Measurements from ENCODE around the gene KRT78.
"Not testable (repeated sequence)": the region's sequence is repeated elsewhere in the genome, so short reads cannot be mapped to it uniquely, and the experiment has no call there.

KRT78 gene, protein sequence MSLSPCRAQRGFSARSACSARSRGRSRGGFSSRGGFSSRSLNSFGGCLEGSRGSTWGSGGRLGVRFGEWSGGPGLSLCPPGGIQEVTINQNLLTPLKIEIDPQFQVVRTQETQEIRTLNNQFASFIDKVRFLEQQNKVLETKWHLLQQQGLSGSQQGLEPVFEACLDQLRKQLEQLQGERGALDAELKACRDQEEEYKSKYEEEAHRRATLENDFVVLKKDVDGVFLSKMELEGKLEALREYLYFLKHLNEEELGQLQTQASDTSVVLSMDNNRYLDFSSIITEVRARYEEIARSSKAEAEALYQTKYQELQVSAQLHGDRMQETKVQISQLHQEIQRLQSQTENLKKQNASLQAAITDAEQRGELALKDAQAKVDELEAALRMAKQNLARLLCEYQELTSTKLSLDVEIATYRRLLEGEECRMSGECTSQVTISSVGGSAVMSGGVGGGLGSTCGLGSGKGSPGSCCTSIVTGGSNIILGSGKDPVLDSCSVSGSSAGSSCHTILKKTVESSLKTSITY

DNA sequence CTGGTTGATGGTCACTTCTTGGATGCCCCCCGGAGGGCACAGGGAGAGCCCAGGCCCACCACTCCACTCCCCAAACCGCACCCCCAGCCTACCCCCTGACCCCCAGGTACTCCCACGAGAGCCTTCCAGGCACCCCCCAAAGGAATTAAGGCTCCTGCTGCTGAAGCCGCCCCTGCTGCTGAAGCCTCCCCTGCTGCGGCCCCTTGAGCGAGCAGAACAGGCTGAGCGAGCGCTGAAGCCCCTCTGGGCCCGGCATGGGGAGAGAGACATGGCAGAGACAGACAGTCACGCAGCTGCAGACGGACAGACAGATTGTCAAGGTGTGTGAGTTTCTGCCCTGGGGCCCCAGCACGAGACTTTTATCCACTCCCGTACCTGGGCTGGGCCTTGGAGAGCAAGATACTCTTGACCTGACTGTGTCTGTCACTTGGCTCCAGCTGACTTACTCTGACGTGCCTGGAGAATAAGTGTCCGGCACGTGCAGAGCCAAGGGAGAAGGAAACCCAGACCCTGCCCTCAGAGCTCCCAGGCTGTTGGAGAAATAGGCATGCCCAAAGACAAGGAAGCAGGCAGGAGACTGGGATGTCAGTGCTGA, at the start of gene KRT78:
TSS of gene KRT78 (minus strand) at position 334 of the 595 bp plus-strand sequence. CDS start at position 270, 64 bp downstream.
- no peak for DNase-seq (ENCODE audit: low read depth)

DNA sequence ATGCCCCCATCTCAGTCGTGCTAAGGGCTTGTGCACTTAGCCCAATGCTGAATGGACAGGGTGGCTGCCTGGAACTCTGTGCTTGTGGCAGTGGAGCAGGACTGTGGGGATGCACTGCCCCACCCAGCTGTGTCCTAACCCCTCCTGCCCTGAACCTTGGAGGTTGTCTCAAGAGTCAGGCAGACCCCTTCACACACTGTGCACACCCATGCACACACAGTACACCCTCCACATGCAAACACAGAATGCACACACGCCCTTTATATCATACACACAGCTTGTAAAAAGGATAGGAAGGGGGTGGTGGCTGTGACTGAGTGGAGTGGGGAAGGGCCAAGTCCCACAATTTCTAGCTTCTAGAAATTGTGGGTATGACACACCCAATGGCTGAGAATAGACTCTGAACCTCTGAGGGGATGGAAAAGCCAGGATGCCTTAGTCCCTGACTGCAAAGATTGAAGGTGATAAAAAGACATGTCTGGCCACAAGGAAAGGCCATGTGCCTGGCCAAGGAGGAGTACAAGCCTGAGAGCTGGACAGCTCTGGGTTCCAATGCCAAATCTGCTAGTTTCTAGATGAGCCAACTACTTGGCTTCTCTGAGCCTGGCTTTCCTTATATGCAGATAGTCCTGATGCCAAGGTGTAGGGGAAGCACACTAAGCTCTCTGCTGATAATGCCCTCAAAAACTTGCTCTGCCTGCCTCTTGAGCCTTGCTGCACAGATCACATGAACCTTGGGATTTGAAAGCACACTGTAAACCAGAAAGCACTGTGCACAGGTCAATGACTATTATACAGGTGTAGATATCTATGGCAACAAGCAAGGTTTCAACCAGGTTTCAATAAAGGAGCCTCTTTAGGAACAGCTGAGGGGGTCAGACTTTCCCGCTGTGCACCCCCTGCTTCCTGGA, 47.7 kb upstream of the KRT78 start:
- no peak for DNase-seq (ENCODE audit: low read depth)

DNA sequence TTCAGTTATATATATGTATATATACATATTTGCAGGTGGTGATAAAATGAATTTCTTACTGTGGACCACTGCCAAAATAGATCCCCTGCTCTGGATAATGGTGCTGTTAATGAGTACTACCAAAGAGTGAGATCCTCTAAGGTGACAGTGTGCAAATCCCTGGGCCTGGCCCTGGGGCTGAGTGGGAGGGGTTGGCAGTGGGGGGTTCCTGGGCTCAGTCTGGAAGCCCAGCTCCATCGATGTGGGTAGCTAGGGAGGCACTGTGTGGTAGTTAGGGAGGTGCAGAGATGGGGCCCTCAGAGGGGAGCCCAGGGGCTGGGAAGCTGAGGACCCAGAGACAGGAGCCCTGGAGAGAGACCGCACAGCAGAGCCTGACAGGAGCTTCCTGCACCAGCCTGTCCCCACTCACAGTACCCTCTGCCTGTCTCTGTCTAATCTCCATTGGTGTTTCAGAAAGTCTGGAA, 47.0 kb upstream of the KRT78 start:
- no peak for DNase-seq (ENCODE audit: low read depth)

DNA sequence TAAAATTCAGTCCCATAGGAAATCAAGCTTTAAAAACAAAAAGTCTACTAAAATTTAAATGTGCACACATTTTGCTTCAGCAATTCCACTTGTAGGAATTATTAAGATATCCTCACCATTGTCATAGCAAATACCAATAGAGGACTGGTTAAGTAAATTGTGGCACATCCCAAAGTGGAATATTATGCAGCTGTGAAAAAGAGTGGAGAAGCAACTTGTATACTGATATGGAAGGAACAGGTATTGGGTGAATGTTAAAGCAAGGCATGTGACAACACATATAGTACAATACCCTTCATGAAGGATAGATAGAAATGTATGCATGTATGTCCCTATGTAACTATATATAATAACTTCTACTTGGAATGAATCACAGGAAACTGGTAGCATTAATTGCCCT, 44.2 kb upstream of the KRT78 start:
- no peak for DNase-seq (ENCODE audit: low read depth)

DNA sequence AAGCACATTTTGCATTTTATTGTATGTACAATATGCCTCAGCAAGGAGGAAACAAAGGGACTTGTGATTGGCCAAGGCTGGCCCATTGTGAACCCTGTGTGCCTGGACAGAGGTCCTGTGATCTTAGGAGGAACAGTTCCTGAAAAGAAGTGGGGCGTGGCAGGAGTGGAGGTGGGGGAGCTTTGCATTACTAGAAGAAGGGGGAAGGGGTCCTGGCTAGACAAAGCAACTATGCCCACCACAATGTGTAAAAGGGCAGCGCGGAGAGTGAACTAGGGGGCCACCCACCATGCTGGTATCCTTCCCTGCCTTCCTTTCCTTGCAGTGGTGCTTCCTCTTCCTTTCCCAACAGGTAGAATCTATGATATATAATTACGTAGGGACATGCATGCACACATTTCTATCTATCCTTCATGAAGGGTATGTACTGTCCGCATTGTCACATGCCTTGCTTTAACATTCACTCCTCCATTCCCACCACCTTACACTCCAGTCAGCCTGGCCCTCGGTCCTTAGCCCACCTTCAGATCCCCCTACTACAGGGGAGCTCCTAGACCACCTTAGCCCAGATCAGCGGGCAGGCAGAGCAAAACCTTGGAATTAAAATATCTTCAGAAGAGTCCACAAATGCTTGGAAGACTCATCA, 43.5 kb upstream of the KRT78 start:
- no peak for DNase-seq (ENCODE audit: low read depth)

DNA sequence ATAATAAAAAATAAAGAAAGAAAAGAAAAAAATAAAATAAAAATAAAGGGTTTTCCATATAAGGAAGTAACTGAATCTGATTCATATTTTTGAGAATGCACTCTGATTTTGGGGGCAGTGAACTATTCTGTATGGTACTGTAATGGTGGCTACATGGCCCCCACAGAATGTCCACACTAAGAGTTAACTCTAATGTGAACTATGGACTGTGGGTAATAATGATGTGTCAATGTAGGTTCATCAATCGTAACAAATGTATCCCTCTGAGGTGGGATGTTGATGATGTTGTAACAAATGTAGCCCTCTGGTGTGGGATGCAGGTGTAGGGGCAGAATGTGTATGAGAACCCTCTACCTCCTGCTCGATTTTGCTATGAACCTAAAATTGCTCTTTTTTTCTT, 42.2 kb upstream of the KRT78 start:
- no peak for DNase-seq (ENCODE audit: low read depth)

DNA sequence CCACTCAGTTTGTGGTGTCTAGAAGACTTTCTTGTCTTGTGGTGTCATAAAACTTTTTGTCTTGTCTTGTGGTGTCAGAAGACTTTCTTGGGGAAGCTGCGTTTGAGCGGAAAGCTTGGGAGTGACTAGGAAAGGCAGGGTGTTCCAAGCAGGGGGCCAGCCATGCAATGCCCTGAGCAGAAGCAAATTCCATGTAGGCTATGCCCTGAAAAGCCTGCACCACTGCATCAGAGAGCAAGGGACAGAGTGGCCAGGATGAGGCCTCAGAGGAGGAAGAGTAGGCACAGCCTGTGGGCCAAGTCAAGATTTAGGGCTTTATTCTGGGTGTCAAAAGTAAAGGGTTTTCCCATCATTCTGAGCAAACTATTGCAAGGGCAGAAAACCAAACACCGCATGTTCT, 41.6 kb upstream of the KRT78 start:
- DNase-seq (ENCODE audit: low read depth), result no peak

DNA sequence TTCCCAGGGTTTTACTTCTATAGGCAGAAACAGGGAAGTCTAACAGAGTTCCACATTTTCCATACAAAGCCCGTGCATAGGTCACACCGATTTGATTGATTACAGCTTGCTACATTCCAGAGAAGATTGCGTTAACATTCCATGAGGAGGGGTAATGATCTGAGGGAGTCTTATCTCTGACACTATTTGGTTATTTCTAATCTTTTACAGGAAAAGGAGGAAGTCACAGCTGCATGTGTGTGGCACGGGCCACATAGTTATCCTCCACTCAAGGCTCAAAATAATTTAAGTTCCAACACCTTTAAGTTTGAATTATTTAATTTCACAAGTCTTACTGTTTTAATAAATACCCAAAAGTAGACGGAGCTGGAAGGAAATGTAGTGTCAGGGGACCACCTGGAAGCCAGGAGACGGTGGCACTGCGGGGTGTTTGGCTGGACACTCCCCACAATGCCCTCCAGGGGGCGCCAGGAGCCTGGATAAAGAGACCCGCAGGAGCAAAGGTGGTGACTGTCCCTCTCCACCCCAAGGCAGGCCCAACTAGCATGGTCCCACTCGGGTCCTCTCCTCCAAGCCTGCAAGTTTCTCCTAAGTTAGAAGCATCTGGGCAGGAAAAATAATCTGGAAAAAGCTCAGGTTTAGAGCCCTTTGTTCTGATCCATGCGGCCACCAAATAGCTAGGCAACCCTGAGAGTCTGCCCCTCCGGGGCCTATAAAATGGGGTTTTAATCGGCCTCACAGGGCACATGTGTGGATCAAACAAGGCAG, 35.9 kb upstream of the KRT78 start:
- peak; percentile 69 for DNase-seq (ENCODE audit: low read depth)

DNA sequence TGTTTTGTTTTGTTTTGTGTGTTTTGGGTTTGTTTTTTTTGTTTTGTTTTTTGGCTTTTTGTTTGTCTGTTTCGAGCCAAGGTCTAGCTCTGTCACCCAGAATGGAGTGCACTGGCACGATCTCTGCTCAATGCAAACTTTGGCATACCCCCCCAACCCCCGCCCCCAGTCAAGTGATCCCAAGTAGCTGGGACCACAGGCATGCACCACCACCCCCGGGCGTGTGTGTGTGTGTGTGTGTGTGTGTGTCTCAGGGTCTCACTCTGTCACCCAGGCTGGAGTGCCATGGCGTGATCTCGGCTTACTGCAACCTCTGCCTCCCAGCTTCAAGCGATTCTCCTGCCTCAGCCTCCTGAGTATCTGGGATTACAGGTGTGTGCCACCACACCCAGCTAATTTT, 31.7 kb upstream of the KRT78 start:
- not testable (repeated sequence) for DNase-seq (ENCODE audit: low read depth)

DNA sequence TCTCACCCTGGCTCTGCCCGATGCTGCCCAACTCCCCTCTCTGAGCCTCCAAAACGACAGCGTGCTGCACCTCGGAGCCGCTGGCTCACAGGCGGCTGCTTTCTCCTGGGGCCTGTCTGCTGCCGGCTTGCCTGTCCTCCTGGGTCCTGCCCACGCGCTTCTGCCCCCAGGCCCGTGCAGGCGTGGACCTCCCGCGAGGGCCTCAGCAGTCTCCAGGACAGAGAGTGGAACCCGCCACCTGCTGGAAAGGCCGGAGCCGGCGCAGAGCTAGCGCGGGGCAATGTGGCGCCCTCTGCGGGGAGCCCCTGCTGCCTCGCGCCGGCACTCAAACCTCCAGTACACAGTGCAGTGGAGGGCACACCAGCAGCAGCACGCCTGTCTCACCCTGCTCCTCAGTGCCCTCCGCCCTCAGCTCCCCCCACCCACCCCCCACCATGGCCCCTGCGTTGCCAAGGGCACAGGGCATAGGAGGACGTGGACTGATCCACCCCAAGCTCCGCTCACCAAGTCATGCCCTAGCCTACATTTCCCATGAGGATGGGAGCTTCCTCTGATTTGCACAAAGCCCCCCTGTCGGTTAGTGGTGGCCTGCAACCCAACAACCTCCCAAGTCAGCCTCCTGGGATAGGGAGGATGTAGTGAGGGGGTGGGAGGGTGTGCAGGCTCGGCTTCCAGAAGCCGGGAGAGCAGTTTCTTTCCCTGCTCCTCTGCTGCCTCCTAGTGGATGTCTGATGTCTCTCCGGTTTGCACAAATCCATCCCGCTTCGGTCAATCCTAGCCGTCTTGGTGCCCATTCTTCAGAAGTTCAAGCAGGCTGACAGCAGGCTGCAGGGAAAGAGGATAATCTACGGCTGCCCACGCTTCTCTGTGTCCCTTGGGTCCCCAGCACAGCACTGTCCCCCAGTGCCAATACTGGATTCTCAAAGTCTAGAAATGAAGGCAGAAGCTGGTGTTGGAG, 30.9 kb upstream of the KRT78 start:
- peak; percentile 40 for DNase-seq (ENCODE audit: low read depth)

DNA sequence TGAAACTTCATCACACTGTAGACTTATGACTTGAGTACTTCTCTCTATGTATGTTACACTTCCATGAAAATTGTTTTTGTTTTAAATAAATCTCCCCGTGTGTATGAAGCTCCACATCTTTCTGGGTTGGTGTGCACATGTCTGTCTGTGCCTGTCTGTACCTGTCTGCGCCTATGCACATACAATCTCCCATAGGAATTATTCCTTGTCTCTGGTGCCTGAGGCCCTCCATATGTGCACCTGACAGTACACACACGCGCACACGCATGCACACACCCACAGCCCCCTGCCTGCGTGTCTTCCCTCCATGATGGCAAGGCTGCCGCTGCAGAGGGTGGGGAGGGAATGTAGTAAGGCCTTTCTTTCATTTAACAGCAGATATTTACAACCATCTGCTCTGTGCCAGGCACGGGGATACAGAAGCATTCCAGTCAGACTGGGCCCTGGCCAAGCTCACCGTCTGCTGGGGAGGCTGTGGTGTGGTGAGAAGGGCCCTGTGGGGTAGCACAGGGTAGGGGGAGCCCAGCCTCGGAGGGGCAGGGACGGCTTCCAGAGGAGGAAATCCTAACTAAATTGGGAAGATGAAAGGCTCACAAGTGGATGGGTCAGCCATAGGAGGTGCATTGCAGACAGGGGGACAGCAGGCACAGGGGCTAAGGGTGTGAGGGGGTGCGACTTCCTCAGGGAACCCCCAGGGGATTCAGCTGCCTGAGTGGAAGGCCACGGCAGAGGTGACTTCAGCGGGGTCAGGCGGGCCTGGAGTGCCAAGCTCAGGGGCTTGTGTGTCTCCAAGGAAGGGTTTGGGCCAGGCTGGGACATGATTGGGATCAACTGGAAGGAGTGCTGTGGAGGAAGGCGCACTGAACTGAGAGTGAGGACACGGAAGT, 30.0 kb upstream of the KRT78 start:
- no peak for DNase-seq (ENCODE audit: low read depth)

DNA sequence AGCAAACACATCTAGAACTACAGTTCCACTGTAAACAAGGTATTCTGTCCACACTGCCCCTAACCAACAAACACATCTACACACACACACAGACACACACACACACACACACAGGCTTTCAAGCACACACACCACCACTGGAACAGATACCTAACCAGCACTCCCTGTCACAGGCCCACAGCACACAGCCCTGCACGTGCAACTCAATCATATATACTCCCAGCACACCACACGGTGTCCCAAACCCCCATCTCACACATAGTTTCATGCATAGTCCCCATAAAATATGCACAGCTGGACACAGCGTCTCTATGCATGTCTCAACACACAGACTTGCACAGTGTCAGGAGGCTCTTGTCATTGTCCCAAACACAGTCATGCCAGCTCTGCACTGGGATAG, 28.4 kb upstream of the KRT78 start:
- no peak for DNase-seq (ENCODE audit: low read depth)

DNA sequence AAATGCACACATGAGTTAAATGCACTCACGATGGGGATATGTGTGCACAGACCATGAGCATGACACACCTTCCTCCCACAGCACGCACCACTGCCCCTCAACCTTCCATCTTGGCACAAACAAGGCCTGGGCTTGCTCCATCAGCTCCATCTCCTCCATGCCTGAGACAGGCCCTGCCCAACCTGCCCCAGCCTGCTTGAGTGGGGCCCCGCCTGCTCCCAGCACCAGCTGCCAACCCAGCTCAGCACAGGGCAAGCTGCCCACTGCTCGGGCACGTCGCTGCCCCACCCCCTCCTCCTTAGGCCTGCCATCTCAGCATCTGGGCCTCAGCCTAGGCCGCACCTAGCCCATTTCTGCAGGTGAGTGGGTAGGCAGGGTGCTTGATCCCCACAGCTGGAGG, 27.6 kb upstream of the KRT78 start:
- DNase-seq (ENCODE audit: low read depth), result no peak

DNA sequence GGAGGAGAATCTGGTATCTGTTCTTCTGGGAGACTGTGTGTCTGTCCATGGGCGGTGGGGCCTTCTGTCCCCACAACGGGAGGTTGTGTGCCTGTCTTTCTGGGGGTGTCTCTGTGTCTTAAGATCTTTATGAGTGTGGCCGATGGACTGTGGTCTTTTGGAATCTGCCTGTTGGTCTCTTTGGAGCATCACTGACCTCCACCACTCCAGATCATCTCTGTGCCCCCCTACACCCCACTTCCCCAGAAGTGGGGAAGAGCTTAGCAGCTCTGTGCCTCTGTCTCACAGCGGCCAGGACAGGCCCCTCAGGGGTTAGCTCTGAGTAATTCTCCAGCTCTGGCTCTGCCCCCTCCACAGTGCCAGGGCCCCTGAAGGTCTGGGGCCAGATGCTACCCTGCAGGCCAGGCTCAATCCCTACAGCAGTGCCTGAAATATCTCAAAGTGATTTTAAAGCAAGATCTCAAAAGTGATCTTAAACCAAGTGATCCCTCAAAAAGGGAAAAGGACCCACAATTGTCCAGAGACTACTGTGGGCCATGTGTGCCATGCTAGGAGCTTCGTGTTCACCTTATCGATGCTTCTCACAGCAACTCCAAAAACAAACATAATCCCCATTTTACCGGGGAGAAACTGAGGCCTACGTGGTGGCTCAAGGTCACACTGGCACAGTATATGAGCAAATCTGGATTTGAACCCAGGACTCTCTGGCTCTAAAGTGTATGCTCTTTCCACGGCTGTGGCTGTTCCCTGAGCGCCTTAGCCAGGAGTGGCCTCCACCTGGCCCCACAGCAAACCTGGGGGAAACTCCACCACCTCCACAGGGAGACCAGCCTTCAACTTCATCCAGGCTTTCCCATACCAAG, 26.0 kb upstream of the KRT78 start:
- no peak for DNase-seq (ENCODE audit: low read depth)

DNA sequence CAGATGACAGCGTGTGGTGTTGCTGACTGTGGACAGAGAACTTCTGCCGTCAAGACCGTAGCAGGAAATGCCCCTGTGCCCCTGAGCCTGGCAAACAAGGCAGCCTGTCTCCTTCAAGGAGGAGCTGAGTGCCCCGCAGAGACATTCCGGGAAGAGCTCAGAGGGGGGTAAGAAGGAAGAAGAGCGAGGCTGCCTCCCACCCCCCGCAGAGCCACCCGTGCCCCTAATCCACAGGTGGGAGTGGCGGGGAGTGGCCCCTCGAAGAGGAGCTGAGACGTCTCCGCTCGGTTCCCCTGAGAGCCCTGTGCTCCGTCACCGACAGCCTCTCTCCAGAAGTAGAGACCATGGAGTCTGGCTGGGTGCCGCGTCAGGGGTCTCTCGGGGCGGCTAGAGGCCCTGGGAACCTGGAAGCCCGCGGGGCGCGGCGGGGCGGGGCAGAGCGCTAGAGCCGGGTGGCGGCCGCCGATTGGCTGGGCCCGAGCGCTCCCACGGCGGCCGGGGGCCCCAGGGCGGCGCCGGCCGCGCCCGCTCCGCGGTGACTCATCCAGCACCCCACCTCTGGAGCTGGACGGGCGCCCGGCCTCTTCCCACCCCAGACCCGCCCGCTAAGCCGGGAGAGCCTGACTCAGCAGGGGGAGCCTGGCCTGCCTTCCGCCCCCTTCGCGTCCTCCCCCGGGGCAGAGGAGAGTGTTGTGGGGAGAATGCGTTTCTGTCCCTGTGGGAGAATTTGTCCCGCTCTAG, 25.2 kb upstream of the KRT78 start:
- DNase-seq (ENCODE audit: low read depth), result peak; percentile 24

DNA sequence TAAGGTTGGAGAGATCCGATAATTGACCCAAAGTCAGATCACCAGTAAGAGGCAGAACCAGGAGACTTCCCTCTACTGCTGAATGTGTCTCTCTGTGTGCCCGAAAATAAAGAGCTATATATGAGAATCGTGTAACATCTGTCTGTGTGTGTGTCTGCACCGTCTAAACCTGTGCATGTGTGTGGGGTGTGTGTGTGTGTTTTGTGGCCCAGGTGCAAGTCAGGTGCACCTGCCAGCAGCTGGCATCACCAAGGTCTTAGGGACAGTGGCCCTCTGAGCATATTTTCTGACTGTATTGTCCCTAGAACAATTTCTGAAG, 24.7 kb upstream of the KRT78 start:
- no peak for DNase-seq (ENCODE audit: low read depth)

DNA sequence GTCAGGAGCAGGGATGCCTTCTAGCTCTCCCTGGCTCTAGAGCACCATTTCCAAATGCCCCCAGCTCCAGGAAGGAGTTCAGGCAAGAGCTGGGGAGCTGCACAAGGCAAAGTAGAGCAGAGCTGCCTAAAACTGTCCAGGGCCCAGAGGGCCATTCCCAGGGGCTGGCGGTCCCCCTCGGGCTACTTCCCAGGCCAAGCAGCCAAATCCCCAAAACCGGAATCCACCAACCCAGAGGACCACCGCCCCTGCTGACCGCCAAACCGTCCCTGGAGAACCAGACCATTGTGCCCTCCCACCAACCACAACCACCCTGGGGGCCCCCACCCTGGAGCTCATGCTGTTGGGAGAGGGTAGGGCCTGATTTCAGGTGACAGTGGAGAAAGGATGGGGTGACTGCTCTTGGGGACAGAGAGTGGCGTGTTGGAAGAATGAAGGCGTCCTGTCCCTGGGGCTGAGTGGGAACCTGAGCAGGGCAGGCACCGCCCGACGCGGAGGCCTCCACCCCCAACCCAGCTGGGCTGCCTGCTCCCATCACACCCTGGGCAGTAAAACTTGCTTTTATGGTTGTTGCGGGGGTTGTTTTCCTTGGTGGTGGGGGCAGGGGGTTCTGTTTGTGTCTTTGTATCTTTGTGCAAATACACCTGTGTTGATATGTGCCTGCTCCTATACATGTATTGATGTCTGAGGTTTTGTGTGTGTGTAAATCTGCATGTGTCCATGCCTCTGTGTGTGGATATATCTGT, 24.0 kb upstream of the KRT78 start:
- no peak for DNase-seq (ENCODE audit: low read depth)
